ENCODE measurements around the gene PATJ. TPM values are rescaled to one million over a fixed set of nuclear protein-coding genes. Genes with fewer than 3 reads are reported as not detected.

The PATJ gene
- total and polyA plus RNA-seq, 2 donors (not counting 3 experiments of a cell fraction or from before 2014, with no cell fraction given), result 1.1 to 3.0 TPM

- no peak overlapping the region for H3K9ac ChIP-seq (replicated peaks; ENCODE audit: extremely low read depth, insufficient read depth, low read length)
- H3K4me1 ChIP-seq (ENCODE audit: control insufficient read depth, extremely low read depth, insufficient read depth, low read length), result peaks cover 6% of the 10 kb centered on the region
- DNase-seq (ENCODE audit: low read depth, low spot score) (no peak), FAIRE-seq (no peak)
- no peaks in the 10 kb centered on the region for H4K20me1 ChIP-seq (replicated peaks; ENCODE audit: control insufficient read depth, extremely low read depth, insufficient read depth, low read length)
- ChIA-PET POLR2A (no interaction called here), CTCF (interaction anchor here (1.1 to 2.4 kb wide), 4 partner anchors 15 to 78 kb away, joined by 3 to 8 read pairs (median 4); no protein-coding TSS in a partner anchor)
- no peaks in the 10 kb centered on the region for H3K9me3 ChIP-seq (replicated peaks; ENCODE audit: control insufficient read depth, insufficient read depth, low read length)
- no peak overlapping the region for H3K4me2 ChIP-seq (ENCODE audit: insufficient read depth, low read length)
- no peaks in the 10 kb centered on the region for H3K9me1 ChIP-seq (replicated peaks; ENCODE audit: control insufficient read depth, extremely low read depth, insufficient read depth, low read length)
- no peak overlapping the region for H3K27ac ChIP-seq (ENCODE audit: insufficient read depth, low read depth, low read length)
- no peaks in the 10 kb centered on the region for H3K79me2 ChIP-seq (ENCODE audit: control insufficient read depth, insufficient read depth, low read length)
- no peak for TF ChIP-seq GATA2 (IDR thresholded peaks at IDR 0.05; ENCODE audit: insufficient read depth, insufficient read length, low read depth, low read length)
- no peak for TF ChIP-seq POLR2A (IDR thresholded peaks at IDR 0.05; ENCODE audit: low read depth, low read length)
- no peak for TF ChIP-seq FOS (IDR thresholded peaks at IDR 0.05; ENCODE audit: borderline replicate concordance, insufficient read depth, low read length)
- TF ChIP-seq, protein P1, sequence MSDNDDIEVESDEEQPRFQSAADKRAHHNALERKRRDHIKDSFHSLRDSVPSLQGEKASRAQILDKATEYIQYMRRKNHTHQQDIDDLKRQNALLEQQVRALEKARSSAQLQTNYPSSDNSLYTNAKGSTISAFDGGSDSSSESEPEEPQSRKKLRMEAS (IDR thresholded peaks at IDR 0.05; ENCODE audit: insufficient read depth, insufficient read length), result no peak
- TF ChIP-seq EZH2 (IDR thresholded peaks at IDR 0.05; ENCODE audit: borderline replicate concordance, low read depth, low read length, severe bottlenecking), result no peak
- TF ChIP-seq MYC (IDR thresholded peaks at IDR 0.05; ENCODE audit: low read depth, low read length), result no peak
- no peak for TF ChIP-seq JUN (IDR thresholded peaks at IDR 0.05; ENCODE audit: borderline replicate concordance, insufficient read depth, insufficient read length, low read depth)
- no peak for TF ChIP-seq CTCF (IDR thresholded peaks at IDR 0.05; ENCODE audit: extremely low read depth in 1 of 2, insufficient read depth in 1 of 2, low read depth in 1 of 2, low read length in 2 of 2)
- TF ChIP-seq POLR2AphosphoS5 (IDR thresholded peaks at IDR 0.05; ENCODE audit: insufficient read depth, low read depth, low read length), result no peak
- no peaks in the 10 kb centered on the region for H3K36me3 ChIP-seq (ENCODE audit: control insufficient read depth in 2 of 2, extremely low read depth in 1 of 2, insufficient read depth in 2 of 2, low read length in 2 of 2)
- BruUV-seq (replicated peaks), result no TSS peak
- intact Hi-C loops (cut with micrococcal nuclease) (no loop called here), dilution Hi-C loops (cut with MboI; ENCODE audit: extremely low pct_ligation_motif_present, low sequenced_read_pairs) (no loop called here)
- H2AFZ ChIP-seq (ENCODE audit: low read depth, low read length), result no peak overlapping the region
- H3K4me3 ChIP-seq (replicated peaks in 1 of 3; ENCODE audit: insufficient read depth in 1 of 3, low read depth in 1 of 3, low read length in 3 of 3), result no peak overlapping the region
- no peaks in the 10 kb centered on the region for H3K27me3 ChIP-seq (ENCODE audit: control insufficient read depth in 2 of 2, insufficient read depth in 2 of 2, low read length in 2 of 2)
Observed at GRCh38 chr1:62097464-62097863, 355.2 kb downstream of the PATJ start.

Measured in endothelial cell of umbilical vein (primary cell).